ENCODE data around the gene AKT2.
"Not testable (repeated sequence)": the region's sequence is repeated elsewhere in the genome, so short reads cannot be mapped to it uniquely, and the experiment has no call there.

AKT2 gene

DNA sequence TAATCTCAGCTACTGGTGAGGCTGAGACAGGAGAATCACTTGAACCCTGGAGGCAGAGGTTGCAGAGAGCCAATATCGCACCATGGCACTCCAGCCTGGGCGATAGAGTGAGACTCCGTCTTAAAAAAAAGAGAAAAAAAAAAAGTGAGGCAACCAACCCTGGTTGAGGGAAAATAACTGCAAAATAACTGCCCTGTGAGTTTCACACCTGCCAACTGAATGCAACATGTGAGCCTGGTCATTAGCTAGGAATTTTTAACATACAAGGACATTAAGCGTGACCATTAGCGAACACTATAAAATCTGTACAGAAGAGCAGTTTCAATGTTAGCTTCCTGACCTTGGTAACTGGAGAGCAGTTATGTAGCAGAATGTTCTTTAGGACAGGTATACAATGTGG lies 56.3 kb downstream of the AKT2 start:
- H3K36me3 ChIP-seq (replicated peaks): no peaks in the 10 kb centered on the region
- DNase-seq (ENCODE audit: low spot score in 2 of 2): no peak
- H3K27me3 ChIP-seq (ENCODE audit: low read depth): peaks cover 21% of the 10 kb centered on the region
- no peaks in the 10 kb centered on the region for H3K4me1 ChIP-seq
- in situ Hi-C loops (cut with MboI; ENCODE audit: low sequenced_read_pairs): no loop called here
- H3K4me3 ChIP-seq: no peak overlapping the region
- no peaks in the 10 kb centered on the region for H3K9me3 ChIP-seq

DNA sequence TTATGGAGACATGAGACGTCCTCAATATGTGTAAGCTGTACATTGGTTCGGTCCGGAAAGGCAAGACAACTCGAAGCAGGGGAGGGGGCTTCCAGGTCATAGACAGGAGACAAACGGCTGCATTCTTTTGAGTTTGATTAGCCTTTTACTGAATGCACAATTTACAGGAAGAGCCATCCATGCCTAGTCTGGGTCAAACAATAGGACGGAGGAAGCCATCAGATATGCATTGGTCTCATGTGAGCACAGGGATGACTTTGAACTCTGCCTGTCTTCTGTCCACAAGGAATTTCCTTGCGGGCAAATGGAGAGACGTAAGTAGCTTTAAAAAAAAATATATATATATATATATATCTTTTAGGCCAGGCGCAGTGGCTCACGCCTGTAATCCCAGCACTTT lies 56.8 kb downstream of the AKT2 start:
- in situ Hi-C loops (cut with MboI; ENCODE audit: low sequenced_read_pairs): no loop called here
- Histone ChIP-seq H3K36me3 (replicated peaks) (no peaks in the 10 kb centered on the region), H3K9me3 (no peaks in the 10 kb centered on the region), H3K4me3 (no peak overlapping the region), H3K27me3 (ENCODE audit: low read depth) (peaks cover 25% of the 10 kb centered on the region), H3K4me1 (no peaks in the 10 kb centered on the region)
- DNase-seq (ENCODE audit: low spot score in 2 of 2): no peak

DNA sequence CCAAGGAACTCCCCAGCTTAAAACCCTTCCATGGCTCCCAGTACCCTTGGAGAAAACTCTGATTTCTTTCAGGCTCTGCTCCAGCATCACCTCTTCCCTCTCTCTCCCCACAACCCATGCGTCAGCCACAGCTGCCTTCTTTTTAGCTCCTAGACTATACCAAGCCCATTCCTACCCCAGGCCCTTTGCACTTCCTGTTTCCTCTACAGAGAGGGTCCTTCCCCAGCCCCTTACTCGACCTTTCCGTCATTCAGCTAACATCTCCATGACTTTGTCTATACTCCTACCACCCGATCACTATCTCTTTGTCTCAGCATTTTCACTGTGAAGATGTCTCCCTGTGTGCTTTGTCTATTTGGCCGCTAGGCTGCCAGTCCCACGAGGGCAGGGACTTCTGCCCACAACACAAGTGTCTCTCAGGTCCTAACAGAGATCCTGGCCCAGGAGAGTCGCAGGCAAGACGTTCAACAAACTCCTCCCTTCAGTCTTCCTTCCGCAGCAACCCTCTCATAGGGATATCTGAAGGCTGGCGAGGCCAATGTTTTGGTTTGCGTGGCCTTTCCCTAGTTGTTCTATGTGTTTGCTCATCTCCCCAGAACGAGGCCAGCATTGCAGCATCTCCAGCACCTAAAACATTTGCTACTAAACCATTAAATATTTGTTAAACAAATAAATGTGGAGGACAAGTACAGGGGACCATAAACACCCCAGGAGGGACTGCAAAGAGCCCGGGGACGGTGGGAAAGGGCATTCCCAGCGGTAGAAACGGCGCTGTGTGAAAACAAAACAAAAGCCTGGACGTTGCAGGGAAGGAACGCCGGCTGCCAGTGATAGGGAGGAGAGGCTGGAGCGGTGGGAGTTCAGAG lies 59.5 kb downstream of the AKT2 start:
- in situ Hi-C loops (cut with MboI; ENCODE audit: low sequenced_read_pairs): no loop called here
- no peaks in the 10 kb centered on the region for H3K36me3 ChIP-seq (replicated peaks)
- peaks cover 25% of the 10 kb centered on the region for H3K27me3 ChIP-seq (ENCODE audit: low read depth)

DNA sequence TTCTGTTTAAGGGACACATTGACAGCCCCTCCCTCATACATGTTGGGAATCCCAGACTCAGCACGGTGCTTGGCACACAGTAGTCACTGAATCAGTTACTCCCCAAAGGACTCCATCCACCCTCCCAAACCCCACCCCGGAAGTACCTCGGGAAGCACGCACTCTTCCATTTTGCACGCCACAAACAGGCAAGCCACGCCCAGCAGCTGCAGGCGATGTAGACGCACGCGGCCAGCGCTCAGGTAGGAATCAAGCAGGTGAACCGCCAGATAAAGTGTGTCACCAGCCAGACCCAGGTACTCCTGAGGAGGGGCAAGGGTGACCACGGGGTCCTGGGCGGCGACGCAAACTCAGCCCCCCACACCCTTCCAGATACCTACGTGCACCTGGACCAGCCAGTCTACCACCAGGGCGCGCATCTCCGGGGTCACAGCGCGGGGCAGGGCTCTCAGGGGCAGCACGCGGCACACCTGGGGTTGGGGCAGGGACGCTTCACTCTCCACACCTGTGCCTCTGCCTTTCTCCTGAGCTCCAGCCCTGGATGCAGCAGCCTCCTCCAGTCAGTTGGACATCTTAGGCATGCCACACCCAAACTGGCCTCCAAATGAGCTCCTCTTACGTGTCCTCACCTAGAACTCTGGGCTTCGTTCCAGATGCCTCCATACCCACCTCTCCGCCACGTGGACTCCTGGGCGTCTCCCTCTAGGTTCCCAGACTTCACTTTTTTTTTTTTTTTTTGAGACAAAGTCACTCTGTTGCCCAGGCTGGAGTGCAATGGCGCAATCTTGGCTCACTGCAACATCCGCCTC lies 60.6 kb downstream of the AKT2 start:
- no peaks in the 10 kb centered on the region for H3K4me1 ChIP-seq
- no peak for DNase-seq (ENCODE audit: low spot score in 2 of 2)
- H3K27me3 ChIP-seq (ENCODE audit: low read depth): peaks cover 29% of the 10 kb centered on the region
- H3K9me3 ChIP-seq: no peaks in the 10 kb centered on the region
- no peaks in the 10 kb centered on the region for H3K36me3 ChIP-seq (replicated peaks)
- H3K4me3 ChIP-seq: no peak overlapping the region
- in situ Hi-C loops (cut with MboI; ENCODE audit: low sequenced_read_pairs): loop anchor here (5.0 kb wide), 1 partner anchor 87 kb away; no protein-coding TSS in a partner anchor

More for the DNA sequence above, 59.5 kb downstream of the AKT2 start:
- Histone ChIP-seq H3K4me1 (no peaks in the 10 kb centered on the region), H3K9me3 (no peaks in the 10 kb centered on the region), H3K4me3 (no peak overlapping the region)
- DNase-seq (ENCODE audit: low spot score in 2 of 2): no peak

DNA sequence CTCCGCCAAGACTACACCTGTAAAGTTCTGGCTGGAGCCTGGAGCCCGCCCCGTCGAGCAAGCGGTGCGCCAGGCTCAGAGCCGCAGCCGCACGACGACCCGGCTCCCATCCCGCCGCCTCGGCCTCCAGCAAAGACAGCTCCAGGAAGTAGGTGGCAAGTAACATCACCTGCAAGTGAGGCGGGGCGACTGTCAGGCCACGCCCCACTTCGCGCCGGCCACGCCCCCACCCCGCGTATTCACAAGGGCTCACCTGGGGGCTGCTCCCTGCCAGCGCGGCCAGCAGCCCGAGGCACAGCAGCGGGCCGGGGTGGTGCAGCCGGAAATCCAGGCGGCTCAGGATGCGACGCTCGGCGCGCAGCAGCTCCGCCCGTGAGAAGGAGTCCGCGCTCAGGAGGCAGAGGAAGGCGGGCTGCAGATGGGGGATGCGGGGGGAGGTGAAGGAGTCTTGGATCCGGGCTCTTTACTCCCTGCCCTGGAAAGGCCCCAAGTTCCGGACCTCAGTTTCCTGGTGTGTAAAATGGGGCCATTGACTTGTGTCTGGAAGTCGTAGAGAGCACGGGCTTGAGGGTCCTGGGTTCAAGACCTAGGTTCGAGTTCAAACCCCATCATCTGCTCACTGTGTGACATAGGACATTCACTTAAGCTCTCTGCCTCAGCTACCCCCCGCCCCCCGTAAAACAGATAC lies 61.9 kb downstream of the AKT2 start:
- DNase-seq (ENCODE audit: low spot score in 2 of 2): no peak
- Histone ChIP-seq H3K4me3 (no peak overlapping the region), H3K9me3 (no peaks in the 10 kb centered on the region), H3K36me3 (replicated peaks) (no peaks in the 10 kb centered on the region), H3K4me1 (no peaks in the 10 kb centered on the region), H3K27me3 (ENCODE audit: low read depth) (peaks cover 42% of the 10 kb centered on the region)
- in situ Hi-C loops (cut with MboI; ENCODE audit: low sequenced_read_pairs): loop anchor here (5.0 kb wide), 1 partner anchor 86 kb away; no protein-coding TSS in a partner anchor

DNA sequence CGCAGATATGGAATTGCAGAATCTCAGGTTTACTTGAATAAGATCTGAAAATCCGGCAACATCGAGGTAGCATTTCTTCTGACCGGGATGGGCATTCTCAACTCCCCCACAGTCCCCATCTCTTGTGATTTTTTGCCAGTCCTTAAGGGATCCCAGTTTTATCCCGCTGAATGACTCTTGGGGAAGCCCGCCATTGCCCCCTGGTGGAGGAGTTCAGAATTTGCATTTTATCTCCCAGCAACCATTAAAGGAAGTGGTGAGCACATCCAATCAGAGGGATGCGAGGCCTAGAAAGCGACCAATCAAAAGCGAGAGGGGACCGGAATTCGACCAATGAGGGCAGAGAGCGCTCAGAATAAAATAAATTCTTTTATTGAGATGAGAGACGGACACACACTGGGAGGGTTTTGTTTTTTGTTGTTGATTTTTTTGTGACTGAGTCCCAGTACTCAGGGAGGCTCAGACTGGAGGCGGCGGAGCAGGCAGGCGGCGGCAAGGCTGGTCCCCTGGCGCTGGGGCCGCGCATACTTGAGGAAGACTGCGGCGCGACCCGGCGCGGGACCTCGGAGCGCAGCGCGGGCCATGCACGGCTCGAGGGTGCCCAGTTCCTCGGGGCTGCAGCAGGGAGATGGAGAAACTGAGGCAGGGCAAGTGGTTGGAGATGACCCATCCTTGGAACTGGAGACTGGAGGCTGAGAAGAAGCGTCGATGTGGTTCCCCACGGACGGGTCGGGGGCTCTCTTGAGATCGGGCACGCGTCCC lies 63.1 kb downstream of the AKT2 start:
- no peaks in the 10 kb centered on the region for H3K4me1 ChIP-seq
- H3K9me3 ChIP-seq: no peaks in the 10 kb centered on the region
- peak; percentile 80 to 86 for DNase-seq (ENCODE audit: low spot score in 2 of 2)
- in situ Hi-C loops (cut with MboI; ENCODE audit: low sequenced_read_pairs): loop anchor here (5.0 kb wide), 1 partner anchor 85 kb away; no protein-coding TSS in a partner anchor
- no peaks in the 10 kb centered on the region for H3K36me3 ChIP-seq (replicated peaks)
- H3K4me3 ChIP-seq: no peak overlapping the region
- H3K27me3 ChIP-seq (ENCODE audit: low read depth): peaks cover 48% of the 10 kb centered on the region

DNA sequence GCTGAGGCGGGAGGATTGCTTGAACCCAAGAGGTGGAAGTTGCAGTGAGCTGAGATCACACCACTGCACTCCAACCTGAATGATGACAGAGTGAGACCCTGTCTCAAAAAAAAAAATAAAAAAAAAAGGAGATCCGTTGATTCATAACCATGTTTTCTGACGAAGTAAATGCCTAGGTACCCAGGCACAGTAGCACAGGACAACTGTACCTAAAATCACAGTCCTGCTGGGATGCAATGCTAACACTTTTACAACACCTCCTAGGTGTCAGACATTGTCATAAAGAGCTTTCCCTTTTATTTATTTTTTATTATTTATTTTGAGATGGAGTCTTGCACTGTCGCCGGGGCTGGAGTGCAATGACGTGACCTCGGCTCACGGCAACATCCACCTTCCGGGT lies 64.5 kb downstream of the AKT2 start:
- peaks cover 43% of the 10 kb centered on the region for H3K27me3 ChIP-seq (ENCODE audit: low read depth)

DNA sequence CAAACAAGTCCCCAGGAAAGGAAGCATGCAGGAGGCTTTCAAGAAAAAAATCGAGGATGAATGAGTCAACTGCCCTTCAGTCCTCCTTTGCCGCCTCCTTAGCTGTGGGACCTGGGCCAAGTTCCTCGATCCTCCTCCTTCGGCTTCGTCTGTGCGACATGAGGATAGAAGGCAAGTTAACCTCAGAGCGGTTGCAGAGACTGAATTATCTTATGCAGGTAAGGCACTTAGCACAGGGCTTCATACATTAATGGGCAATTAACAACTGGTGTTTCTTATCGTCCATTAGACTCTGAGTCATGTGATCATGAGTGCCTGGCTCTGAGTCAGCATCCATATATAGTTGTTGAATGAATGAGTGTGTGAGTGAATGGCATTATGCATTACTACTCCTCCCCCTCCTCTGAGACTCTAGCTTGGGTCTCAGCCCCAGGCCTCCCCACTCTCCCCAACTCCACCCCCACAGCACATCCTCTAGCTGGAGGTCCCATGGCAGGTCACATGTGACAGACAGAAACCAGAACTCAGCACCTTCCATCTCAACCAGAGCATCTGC lies 65.3 kb downstream of the AKT2 start:
- Histone ChIP-seq H3K4me3 (no peak overlapping the region), H3K36me3 (replicated peaks) (no peaks in the 10 kb centered on the region), H3K27me3 (ENCODE audit: low read depth) (peaks cover 37% of the 10 kb centered on the region), H3K4me1 (no peaks in the 10 kb centered on the region), H3K9me3 (no peaks in the 10 kb centered on the region)
- DNase-seq (ENCODE audit: low spot score in 2 of 2): no peak
- in situ Hi-C loops (cut with MboI; ENCODE audit: low sequenced_read_pairs): loop anchor here (5.0 kb wide), 1 partner anchor 82 kb away; no protein-coding TSS in a partner anchor

More for the DNA sequence above, 64.5 kb downstream of the AKT2 start:
- DNase-seq (ENCODE audit: low spot score in 2 of 2): no peak
- no peaks in the 10 kb centered on the region for H3K36me3 ChIP-seq (replicated peaks)
- no peak overlapping the region for H3K4me3 ChIP-seq
- no peaks in the 10 kb centered on the region for H3K4me1 ChIP-seq
- H3K9me3 ChIP-seq: no peaks in the 10 kb centered on the region
- in situ Hi-C loops (cut with MboI; ENCODE audit: low sequenced_read_pairs): loop anchor here (5.0 kb wide), 1 partner anchor 83 kb away; no protein-coding TSS in a partner anchor

DNA sequence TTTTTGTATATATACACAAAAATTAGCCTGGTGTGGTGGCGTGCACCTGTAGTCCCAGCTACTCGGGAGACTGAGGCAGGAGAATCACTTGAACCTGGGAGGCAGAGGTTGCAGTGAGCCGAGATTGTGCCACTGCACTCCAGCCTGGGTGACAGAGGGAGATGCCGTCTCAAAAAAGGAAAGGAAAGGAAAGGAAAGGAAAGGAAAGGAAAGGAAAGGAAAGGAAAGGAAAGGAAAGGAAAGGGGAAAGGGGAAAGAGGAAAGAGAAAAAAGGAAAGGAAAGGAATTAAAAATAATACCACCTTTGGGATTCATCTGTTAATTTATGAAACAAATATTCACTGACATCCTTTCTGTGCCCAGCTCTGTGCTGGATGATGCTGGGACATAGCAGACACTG lies 66.1 kb downstream of the AKT2 start:
- DNase-seq (ENCODE audit: low spot score in 2 of 2); H3K9me3 ChIP-seq; H3K36me3 ChIP-seq (replicated peaks); H3K4me1 ChIP-seq; H3K4me3 ChIP-seq; in situ Hi-C loops (cut with MboI; ENCODE audit: low sequenced_read_pairs): not testable (repeated sequence)
- peaks cover 37% of the 10 kb centered on the region for H3K27me3 ChIP-seq (ENCODE audit: low read depth)

DNA sequence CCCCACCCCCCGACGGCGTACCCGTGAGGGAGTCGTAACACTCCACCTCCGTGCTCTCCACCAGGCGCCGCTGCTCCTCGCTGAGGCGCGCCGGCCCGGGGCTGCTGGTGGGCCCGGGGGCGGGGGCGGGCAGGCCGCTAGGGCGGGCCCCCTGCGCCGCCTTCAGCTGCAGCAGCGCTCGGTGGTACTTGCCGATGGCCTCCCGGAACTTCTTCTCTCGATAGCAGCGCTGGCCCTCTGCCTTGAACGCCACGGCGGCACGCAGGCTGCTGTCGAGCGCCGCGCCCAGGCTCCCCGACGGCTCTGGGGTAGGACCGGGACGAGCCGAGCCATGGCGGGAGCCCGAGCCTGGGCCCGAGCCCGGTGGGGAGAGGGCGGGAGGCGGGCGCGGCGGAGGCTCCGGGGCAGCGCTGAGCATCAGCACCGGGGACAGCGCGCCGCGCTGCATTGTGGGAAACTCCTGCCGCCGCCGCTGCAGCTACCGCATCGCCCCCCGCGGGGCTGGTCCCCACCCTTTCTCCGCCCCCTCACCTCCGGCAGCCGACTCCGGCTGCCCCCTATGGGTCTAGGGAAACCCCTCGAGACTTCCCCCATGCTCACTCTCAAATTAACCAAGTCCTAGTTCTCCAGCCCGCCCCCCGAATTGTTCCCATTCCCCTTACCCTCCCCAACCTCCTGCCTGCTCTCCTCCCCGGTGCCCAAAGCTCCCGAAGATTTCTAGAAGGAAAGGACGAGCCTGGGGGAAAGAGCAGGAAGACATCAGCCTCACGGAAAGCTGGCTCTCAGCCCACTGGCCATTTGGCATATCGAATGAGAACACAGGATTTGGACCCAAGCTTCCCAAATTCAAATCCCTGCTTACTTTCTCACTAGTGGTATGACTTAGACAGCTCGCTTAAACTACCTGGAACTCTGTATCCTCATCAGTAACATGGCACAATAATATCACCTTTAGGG lies 66.9 kb downstream of the AKT2 start, which contains the start of gene TTC9B:
Gene TTC9B, minus strand, starts transcription at position 451 of the 957 bp plus-strand sequence. Its CDS starts 3 bp downstream, at position 448.
- no peaks in the 10 kb centered on the region for H3K4me1 ChIP-seq
- H3K9me3 ChIP-seq: no peaks in the 10 kb centered on the region
- DNase-seq (ENCODE audit: low spot score in 2 of 2): peak in 1 of 2 experiments; percentile 63
- no peaks in the 10 kb centered on the region for H3K36me3 ChIP-seq (replicated peaks)
- no peak within 1 kb of the TSS for H3K4me3 ChIP-seq
- in situ Hi-C loops (cut with MboI; ENCODE audit: low sequenced_read_pairs): no loop called here
- peaks cover 33% of the 10 kb centered on the region for H3K27me3 ChIP-seq (ENCODE audit: low read depth)

DNA sequence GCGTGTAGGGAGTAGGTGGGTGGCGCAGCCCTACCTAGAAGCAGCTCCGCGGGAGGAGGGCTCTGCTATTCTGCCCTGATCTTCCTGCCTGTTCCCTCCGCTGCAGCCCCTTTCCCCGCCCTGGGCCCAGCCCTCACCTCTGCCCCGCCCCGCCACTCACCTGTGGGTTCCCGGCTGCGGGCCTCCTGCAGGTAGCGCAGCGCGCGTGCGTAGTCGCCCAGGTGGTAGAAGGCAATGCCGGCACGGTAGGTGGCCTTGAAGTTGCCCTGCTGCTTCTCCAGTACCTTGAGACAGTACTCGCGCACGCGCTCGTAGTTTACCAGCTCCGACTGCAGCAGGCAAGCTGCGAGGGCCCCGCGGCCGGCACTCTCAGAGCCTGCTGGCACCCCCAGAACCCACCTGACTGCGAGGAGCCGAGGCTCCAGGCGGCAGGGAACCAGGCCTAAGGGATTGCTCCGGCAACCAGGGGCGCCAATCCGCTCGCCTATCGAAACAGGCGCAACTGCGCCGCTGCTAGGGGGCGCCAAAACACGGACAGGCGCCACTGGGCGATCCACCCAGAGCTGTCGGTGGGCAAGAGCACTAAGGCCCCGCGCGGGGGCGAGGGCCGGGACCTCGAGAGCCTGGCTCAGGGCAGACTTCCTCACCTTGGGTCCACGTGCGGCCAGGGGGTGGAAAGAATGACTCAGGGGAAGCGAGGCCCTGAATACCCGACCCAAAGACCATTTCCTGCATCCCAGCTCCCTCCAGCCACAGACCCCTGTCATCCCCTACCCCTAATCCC lies 67.9 kb downstream of the AKT2 start:
- peak in 1 of 2 experiments; percentile 52 for DNase-seq (ENCODE audit: low spot score in 2 of 2)
- Histone ChIP-seq H3K36me3 (replicated peaks) (no peaks in the 10 kb centered on the region), H3K9me3 (no peaks in the 10 kb centered on the region), H3K4me3 (no peak overlapping the region), H3K4me1 (no peaks in the 10 kb centered on the region), H3K27me3 (ENCODE audit: low read depth) (peaks cover 33% of the 10 kb centered on the region)
- in situ Hi-C loops (cut with MboI; ENCODE audit: low sequenced_read_pairs): no loop called here

Data from HAP-1 (cell line).